NCI-H2107 (cell line): Measurements from ENCODE around the gene DPH5.
"Not testable (repeated sequence)": the region's sequence is repeated elsewhere in the genome, so short reads cannot be mapped to it uniquely, and the experiment has no call there.

Experiments
- DNase-seq: peaks from one replicate; lab custom pipeline; 2025; lab: John Stamatoyannopoulos, UW

The DPH5 gene

GRCh38 chr1:100982793-100983192 is 42.8 kb downstream of the DPH5 start:
- DNase-seq, result no peak

- DNase-seq, result no peak
Measured at GRCh38 chr1:100979631-100980030, 46.0 kb downstream of the DPH5 start.

- DNase-seq, result no peak
Measured at GRCh38 chr1:100976936-100977335, 48.6 kb downstream of the DPH5 start.

- DNase-seq, result no peak
Measured at GRCh38 chr1:100972185-100972584, 53.4 kb downstream of the DPH5 start.

GRCh38 chr1:100971021-100971420 is 54.6 kb downstream of the DPH5 start:
- no peak for DNase-seq

GRCh38 chr1:100969327-100969726 is 56.3 kb downstream of the DPH5 start:
- DNase-seq, result no peak

GRCh38 chr1:100968621-100969020 is 57.0 kb downstream of the DPH5 start:
- no peak for DNase-seq

GRCh38 chr1:100960098-100960497 is 65.5 kb downstream of the DPH5 start:
- no peak for DNase-seq

- no peak for DNase-seq
Measured at GRCh38 chr1:100959502-100960060, 66.0 kb downstream of the DPH5 start.

- DNase-seq, result no peak
Measured at GRCh38 chr1:100955322-100955721, 70.3 kb downstream of the DPH5 start.

GRCh38 chr1:100953960-100954730 is 71.4 kb downstream of the DPH5 start:
- DNase-seq, result no peak

GRCh38 chr1:100952970-100953369 is 72.6 kb downstream of the DPH5 start:
- DNase-seq, result not testable (repeated sequence)

- DNase-seq, result no peak
Measured at GRCh38 chr1:100952104-100952745, 73.4 kb downstream of the DPH5 start.

GRCh38 chr1:100950781-100951180 is 74.8 kb downstream of the DPH5 start:
- peak; percentile 40 for DNase-seq

GRCh38 chr1:100950337-100950736 is 75.2 kb downstream of the DPH5 start:
- DNase-seq, result no peak

GRCh38 chr1:100949515-100950158 is 75.9 kb downstream of the DPH5 start:
- peak; percentile 89 for DNase-seq

GRCh38 chr1:100948721-100949405 is 76.7 kb downstream of the DPH5 start:
- not testable (repeated sequence) for DNase-seq

- DNase-seq, result not testable (repeated sequence)
Measured at GRCh38 chr1:100947816-100948215, 77.8 kb downstream of the DPH5 start.

GRCh38 chr1:100946064-100946463 is 79.5 kb downstream of the DPH5 start:
- DNase-seq, result not testable (repeated sequence)

- DNase-seq, result no peak
Measured at GRCh38 chr1:100943533-100943932, 82.1 kb downstream of the DPH5 start.

- no peak for DNase-seq
Measured at GRCh38 chr1:100942304-100943046, 83.1 kb downstream of the DPH5 start.
